Large intestine (tissue), 3 donors: ENCODE data around the gene SLC16A12. TPM values are rescaled to one million over a fixed set of nuclear protein-coding genes. Genes with fewer than 3 reads are reported as not detected.
"Not testable (repeated sequence)": the region's sequence is repeated elsewhere in the genome, so short reads cannot be mapped to it uniquely, and the experiment has no call there.

Source experiments
- DNase-seq, 2 donors: peaks; one replicate each; pipeline versions ENCODE4 v3.0.0 to v3.0.0-alpha.2; 2013
- H3K27ac ChIP-seq: one replicate; pipeline ENCODE4 v1.5.1; 2013; ENCODE audit warnings: low read length
- H3K27me3 ChIP-seq: 2 replicates; pipeline ENCODE4 v1.6.1; 2013; ENCODE audit warnings: low read length; ENCODE audit not compliant: control insufficient read depth, insufficient read depth
- H3K36me3 ChIP-seq: 2 replicates; pipeline ENCODE4 v1.6.1; 2013; ENCODE audit warnings: low read length; ENCODE audit not compliant: control insufficient read depth, insufficient read depth
- H3K4me1 ChIP-seq: one replicate; pipeline ENCODE4 v1.6.1; 2013; ENCODE audit warnings: low read length; ENCODE audit not compliant: control insufficient read depth, insufficient read depth
- H3K4me3 ChIP-seq: one replicate; pipeline ENCODE4 v1.5.1; 2013; ENCODE audit warnings: low read length
- H3K9me3 ChIP-seq: one replicate; pipeline ENCODE4 v1.6.1; 2013; ENCODE audit warnings: mild to moderate bottlenecking, low read depth, low read length, moderate library complexity; ENCODE audit not compliant: control insufficient read depth
- whole genome bisulfite sequencing: methylation state at CpG from one replicate; pipeline ENCODE4 v1.1.5; 2013; ENCODE audit warnings: low lambda C conversion rate; ENCODE audit not compliant: insufficient coverage; 5-methylcytosine and 5-hydroxymethylcytosine counted together
- polyA plus RNA-seq: library from polyadenylated mRNA; unstranded; fragments of 120-200 nt; gene quantifications from one replicate; pipeline ENCODE4 v1.2.1, GENCODE V29; 2013

SLC16A12 gene
- polyA plus RNA-seq, 1 donor = 1.1 TPM

DNA sequence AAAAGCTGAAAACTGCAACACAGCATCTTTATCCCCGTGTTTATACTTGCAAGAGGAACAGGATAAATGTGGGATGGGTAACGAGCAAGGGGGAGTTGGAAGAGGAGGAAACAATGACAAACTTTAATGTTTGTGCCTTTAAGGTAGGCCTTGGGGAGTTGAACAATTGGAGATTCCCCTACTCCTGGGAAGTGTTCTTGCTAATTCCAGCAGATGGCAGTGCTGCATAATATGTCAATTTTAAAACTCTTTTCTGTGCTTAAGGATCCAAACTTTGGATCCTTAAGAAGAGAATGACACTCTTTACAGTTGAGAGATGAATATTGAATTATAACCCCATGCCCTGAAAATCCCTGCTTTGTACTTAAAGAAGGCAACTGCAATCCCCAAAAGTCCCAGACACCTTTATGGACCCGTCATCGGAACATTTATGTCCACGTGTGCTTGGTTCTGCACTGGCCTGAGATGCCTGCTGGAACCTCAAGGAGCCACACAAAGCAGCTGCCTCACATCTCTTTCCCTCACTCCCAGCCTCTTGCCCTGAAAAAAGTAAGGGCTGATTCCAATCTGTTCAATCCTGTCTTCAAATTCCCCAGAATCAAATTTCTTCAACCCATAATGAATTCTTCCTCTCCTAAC is 109.0 kb downstream of the SLC16A12 start:
- Histone ChIP-seq H3K27ac (no peak overlapping the region), H3K9me3 (no peaks in the 10 kb centered on the region), H3K27me3 (no peaks in the 10 kb centered on the region), H3K36me3 (peaks cover 6% of the 10 kb centered on the region), H3K4me3 (no peak overlapping the region), H3K4me1 (peaks cover 8% of the 10 kb centered on the region)
- 100% methylated on average over 1 of the region's 5 CpGs for WGBS
- peak in 1 of 2 donors; percentile 51 for DNase-seq

DNA sequence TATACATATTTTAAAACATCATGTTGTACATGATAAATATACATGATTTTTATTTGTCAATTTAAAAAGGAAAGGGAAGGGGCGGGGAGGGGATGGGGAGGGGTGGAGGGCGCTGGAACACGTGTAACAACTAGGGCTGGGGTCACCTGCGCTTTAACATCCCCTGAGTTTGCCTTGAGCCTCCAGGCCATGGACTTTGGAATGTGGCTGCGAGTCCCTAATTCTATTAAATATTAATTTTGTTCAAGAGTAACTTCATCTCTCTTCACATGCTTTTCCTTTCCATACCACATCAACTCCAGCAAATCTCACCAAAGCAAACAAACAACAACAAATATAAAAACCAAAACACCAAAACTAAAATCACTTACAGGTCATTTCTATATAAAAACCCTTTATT is 110.4 kb downstream of the SLC16A12 start:
- Histone ChIP-seq H3K36me3 (peaks cover 15% of the 10 kb centered on the region), H3K4me1 (peaks cover 8% of the 10 kb centered on the region), H3K27me3 (no peaks in the 10 kb centered on the region), H3K9me3 (no peaks in the 10 kb centered on the region), H3K27ac (no peak overlapping the region), H3K4me3 (no peak overlapping the region)
- DNase-seq = peak; percentile 28 to 64
- WGBS = no CpG with 5 or more reads among the region's 5 CpGs

DNA sequence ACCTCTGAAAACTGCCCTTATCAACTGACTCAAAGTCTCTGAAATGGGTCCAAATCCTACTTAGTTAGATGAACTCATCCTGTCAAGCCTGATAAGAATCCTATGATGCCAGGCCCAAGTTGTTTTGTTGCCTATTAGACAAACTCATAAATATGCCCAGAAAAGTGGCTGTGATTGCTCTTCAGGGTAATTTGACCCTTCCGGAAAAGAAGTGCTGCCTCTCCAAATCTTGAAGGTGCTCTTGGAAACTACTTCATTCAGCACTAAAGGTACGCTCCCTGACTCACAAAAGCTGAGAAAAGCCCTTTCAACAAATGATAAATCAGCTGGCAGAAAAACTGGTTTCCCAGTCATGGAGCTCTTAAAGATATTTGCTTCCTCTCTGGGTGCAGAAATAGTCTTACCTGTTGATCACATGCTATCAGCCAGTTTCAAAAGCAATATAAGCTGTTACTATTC is 114.3 kb downstream of the SLC16A12 start:
- Histone ChIP-seq H3K36me3 (peaks cover 28% of the 10 kb centered on the region), H3K4me3 (no peak overlapping the region), H3K4me1 (peaks cover 8% of the 10 kb centered on the region), H3K9me3 (no peaks in the 10 kb centered on the region), H3K27me3 (no peaks in the 10 kb centered on the region), H3K27ac (no peak overlapping the region)
- WGBS = no CpG with 5 or more reads among the region's 2 CpGs
- DNase-seq = peak in 1 of 2 donors; percentile 31

DNA sequence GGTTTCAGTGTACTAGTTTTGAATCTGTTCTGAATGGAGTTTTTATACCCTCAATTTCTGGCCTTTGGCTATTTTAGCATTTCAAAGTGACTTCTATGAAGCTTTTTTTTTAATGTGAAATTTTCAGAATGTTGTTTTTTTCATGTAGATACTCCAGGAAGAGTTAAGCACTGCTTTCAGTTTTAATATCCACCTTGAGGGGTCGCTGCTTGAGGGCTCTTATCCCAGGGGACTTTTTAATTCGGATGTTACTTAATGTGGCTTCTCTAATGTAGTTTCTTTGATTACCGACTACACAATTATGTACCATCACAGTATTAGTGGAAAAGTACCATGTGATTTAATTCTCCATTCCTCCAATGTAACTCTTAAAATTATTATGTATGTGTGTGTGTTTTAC is 115.8 kb downstream of the SLC16A12 start:
- Histone ChIP-seq H3K9me3 (no peaks in the 10 kb centered on the region), H3K4me3 (no peak overlapping the region), H3K27ac (no peak overlapping the region), H3K27me3 (no peaks in the 10 kb centered on the region), H3K36me3 (peaks cover 28% of the 10 kb centered on the region), H3K4me1 (peaks cover 6% of the 10 kb centered on the region)
- DNase-seq = peak in 1 of 2 donors; percentile 10
- 45% methylated on average over 2 of the region's 3 CpGs for WGBS

DNA sequence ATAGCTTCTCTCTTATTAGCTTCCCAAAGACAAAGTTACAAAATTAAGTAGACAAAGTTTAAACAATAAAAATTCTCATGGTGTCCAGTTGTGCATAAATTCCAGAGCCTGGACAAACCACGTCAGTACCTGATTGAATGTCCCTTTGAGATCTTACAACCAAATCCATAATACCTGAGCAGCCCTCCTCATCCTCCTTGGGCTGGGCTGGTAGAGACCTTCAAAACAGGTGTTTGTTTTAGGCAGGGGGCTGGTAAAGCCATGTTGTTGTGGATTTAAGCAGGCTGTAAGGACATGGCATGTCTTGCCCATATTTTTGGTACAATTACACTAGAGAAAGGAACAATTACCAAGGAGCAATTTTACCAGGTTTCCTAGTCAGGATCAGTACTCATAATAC is 118.9 kb downstream of the SLC16A12 start:
- Histone ChIP-seq H3K27ac (no peak overlapping the region), H3K4me3 (no peak overlapping the region), H3K36me3 (peaks cover 23% of the 10 kb centered on the region), H3K4me1 (peaks cover 10% of the 10 kb centered on the region), H3K9me3 (peaks cover 4% of the 10 kb centered on the region), H3K27me3 (no peaks in the 10 kb centered on the region)
- DNase-seq = no peak
- WGBS = no CpG with 5 or more reads among the region's 1 CpG

DNA sequence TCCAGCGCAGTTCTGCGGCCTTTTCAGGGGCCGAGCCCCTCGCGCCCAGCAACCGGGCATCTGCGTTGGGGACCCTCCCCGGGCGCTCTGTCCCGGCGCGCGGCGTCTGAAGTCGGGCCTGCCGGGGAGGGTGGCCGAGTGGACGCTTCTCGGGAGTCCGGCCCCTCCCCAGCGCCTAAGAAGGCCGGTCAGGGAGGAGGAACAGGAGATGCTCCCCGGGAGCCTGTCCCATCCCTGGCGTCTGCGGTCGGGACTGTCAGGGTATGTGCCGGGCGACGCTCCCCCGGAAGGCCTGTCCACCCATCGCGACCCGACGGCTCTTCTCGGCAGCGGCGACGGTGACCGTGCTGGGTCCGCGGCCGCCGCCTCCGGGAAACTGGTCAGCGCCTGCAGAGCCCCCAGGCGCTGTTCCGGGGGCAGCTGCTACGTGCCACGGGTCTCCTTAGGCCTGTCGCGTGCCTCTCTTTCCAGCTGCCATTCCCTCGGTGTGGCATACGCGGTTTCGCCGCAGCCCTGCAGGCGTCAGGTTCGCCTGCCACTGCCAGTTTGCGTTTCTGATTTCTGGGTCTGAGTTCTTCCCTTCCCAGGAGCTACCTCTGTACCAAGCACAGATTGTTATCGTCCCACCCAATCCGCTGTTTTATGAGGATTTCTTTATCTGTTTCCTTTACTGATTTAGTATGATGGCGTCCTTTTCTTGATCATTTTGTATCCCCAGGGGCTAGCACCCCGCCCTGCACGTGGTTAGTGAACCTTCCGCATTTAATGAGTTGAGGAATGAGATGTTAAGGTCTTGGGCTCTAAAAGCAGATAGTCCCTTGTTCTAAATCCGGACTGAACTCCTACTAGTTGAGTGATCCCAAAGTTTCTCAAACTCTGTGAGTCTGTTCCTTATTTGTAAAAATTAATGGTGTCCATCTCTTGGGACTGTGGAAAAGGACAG is 120.2 kb downstream of the SLC16A12 start:
- Histone ChIP-seq H3K36me3 (peaks cover 13% of the 10 kb centered on the region), H3K27me3 (no peaks in the 10 kb centered on the region), H3K27ac (peak overlapping the region; percentile 98), H3K4me3 (peak overlapping the region; percentile 80), H3K4me1 (peaks cover 10% of the 10 kb centered on the region), H3K9me3 (peaks cover 4% of the 10 kb centered on the region)
- WGBS = no CpG with 5 or more reads among the region's 66 CpGs
- peak; percentile 27 to 84 for DNase-seq

DNA sequence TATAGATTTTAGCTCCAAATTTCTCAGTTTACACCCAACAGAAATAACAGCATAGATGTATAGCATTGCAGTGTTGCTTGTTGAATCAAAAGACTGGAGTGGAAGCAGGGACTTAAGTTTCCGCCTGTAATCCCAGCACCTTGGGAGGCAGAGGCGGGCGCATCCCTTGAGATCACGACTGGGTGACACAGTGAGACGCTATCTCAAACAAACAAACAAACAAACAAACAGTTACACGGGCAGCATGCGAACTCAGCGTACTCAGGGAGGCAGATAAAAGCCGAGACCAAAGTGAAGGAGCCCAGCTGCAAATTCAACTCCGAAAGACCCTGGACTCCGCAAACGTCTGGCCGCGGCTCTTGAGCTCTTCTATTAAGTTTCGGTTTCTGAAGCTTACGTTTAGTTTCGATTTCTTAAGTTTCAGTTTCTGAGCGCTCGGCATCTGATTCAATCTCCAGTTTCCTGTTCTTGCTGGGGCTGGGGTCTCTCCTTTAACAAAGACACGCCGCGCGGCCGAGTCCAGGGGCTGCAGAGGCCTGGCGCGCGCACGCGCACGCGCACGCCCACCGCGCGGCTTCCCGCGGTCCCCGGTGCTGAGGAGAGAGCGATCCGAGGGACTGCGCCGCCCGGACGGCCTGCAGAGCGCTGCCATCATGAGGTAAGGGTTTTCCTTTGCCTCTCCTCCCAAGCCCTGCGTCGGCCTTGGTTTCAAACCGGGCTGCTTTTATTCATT is 121.1 kb downstream of the SLC16A12 start, which contains the start of gene IFIT5:
IFIT5 (plus strand) TSS at position 423 of the 733 bp plus-strand sequence; CDS start at position 654, 231 bp downstream.
- 10% methylated on average over 2 of the region's 48 CpGs for WGBS
- Histone ChIP-seq H3K9me3 (peaks cover 4% of the 10 kb centered on the region), H3K27me3 (no peaks in the 10 kb centered on the region), H3K4me1 (peaks cover 10% of the 10 kb centered on the region), H3K36me3 (peaks cover 13% of the 10 kb centered on the region), H3K27ac (peak within 1 kb of the TSS; percentile 98), H3K4me3 (peak within 1 kb of the TSS; percentile 80)
- peak; percentile 70 to 94 for DNase-seq

DNA sequence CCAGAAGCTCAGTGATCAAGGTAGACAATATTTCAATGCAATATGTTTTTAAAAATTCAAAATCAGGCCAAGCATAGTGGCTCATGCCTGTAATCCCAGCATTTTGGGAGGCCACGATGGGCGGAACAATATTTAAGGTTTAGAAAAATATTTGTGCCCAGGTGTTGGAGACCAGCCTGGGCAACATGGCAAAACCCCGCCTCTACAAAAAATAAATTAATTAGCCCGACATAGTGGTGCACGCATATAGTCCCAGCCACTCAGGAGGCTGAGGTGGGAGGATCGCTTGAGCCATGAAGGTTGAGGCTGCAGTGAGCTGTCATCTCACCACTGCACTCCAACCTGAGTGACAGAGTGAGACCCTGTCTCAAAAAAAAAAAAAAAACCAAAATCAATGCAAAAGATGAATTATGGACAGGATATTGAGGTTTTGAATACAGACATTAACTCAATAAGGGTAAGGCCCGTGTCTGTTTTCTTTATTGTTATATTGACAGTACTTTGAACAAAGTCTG is 121.9 kb downstream of the SLC16A12 start:
- Histone ChIP-seq H3K4me1 (peaks cover 10% of the 10 kb centered on the region), H3K9me3 (peaks cover 4% of the 10 kb centered on the region), H3K27ac (peak overlapping the region; percentile 98), H3K27me3 (no peaks in the 10 kb centered on the region), H3K4me3 (peak overlapping the region; percentile 80), H3K36me3 (peaks cover 12% of the 10 kb centered on the region)
- no peak for DNase-seq
- whole genome bisulfite sequencing = no CpG with 5 or more reads among the region's 7 CpGs

DNA sequence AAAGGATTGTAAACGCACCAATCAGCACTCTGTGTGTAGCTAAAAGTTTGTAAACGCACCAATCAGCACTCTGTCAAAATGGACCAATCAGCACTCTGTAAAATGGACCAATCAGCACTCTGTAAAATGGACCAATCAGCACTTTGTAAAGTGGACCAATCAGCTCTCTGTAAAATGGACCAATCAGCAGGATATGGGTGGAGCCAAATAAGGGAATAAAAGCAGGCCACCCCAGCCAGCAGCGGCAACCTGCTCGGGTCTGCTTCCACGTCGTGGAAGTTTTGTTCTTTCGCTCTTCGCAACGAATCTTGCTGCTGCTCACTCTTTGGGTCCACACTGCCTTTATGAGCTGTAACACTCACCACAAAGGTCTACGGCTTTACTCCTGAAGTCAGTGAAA is 123.1 kb downstream of the SLC16A12 start:
- no CpG with 5 or more reads among the region's 10 CpGs for WGBS
- not testable (repeated sequence) for H3K4me3 ChIP-seq, H3K9me3 ChIP-seq, DNase-seq, H3K27me3 ChIP-seq, H3K36me3 ChIP-seq, H3K27ac ChIP-seq
- peaks cover 10% of the 10 kb centered on the region for H3K4me1 ChIP-seq

DNA sequence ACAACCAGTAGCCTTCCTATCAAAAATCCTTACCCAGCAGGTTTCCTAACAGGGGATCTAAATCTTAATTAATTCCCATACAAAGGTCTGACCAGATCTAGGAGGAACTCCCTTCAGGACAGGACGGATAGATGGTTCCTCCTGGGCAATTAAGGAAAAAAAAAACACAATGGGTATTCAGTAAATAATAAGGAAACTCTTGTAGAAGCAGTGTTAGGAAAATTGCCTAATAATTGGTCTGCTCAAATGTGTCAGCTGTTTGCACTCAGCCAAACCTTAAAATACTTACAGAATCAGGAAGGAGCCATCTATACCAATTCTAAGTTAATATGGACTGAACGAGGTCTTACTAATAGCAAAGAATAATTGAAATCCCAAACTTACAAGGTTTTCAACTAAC is 124.3 kb downstream of the SLC16A12 start:
- not testable (repeated sequence) for H3K9me3 ChIP-seq, H3K4me3 ChIP-seq, DNase-seq, H3K27ac ChIP-seq, H3K36me3 ChIP-seq, H3K4me1 ChIP-seq, H3K27me3 ChIP-seq
- WGBS = 67% methylated on average over 1 of the region's 2 CpGs
